PC-9 (cell line): Measurements from ENCODE around the gene ADGRA1. TPM values are rescaled to one million over a fixed set of nuclear protein-coding genes. Genes with fewer than 3 reads are reported as not detected.

Experiments used
- BruUV-seq: library from RNA; stranded (reverse); fragments of 400-500 nt; replicated peaks from 2 replicates; lab custom pipeline; 2021; lab: Mats Ljungman, UMichigan
- CTCF ChIA-PET: fragments of 300-600 bp; sonication (Branson Sonifier 250); formaldehyde crosslinking; loops from one replicate; lab custom pipeline; 2022; ENCODE audit warnings: antibody characterized with exemption; lab: Charles Lee
- POLR2A ChIA-PET: fragments of 300-600 bp; sonication (Branson Sonifier 250); formaldehyde crosslinking; loops from one replicate; lab custom pipeline; 2022; ENCODE audit warnings: antibody characterized with exemption; ENCODE audit not compliant: unreplicated experiment; lab: Charles Lee
- DNase-seq, 2 experiments: peaks; one replicate each; pipeline versions ENCODE4 v3.0.0 to v3.0.0-alpha.2; 2015 to 2022; ENCODE audit warnings: mixed read lengths in 1 of 2
- H2AFZ ChIP-seq: fragments of 200-600 bp; sonication (generic); 2 replicates; pipeline ENCODE4 v1.8.1; 2017; ENCODE audit warnings: antibody characterized with exemption
- H3F3A ChIP-seq: fragments of 200-600 bp; sonication (generic); 2 replicates; pipeline ENCODE4 v1.8.1; 2017; ENCODE audit warnings: antibody characterized with exemption, mild to moderate bottlenecking, low read depth; ENCODE audit not compliant: insufficient read depth
- H3K27ac ChIP-seq: fragments of 200-600 bp; sonication (generic); 2 replicates; pipeline ENCODE4 v1.6.1; 2016; ENCODE audit warnings: mixed run types
- H3K27me3 ChIP-seq: fragments of 200-600 bp; sonication (generic); 2 replicates; pipeline ENCODE4 v1.6.1; 2016; ENCODE audit warnings: low read depth, mixed run types; ENCODE audit not compliant: insufficient read depth
- H3K36me3 ChIP-seq: fragments of 200-600 bp; sonication (generic); 2 replicates; pipeline ENCODE4 v1.6.1; 2016; ENCODE audit warnings: low read depth, mixed run types
- H3K4me1 ChIP-seq: fragments of 200-600 bp; sonication (generic); replicated peaks from 2 replicates; pipeline ENCODE4 v1.6.1; 2016; ENCODE audit warnings: mixed run types; ENCODE audit not compliant: insufficient read depth
- H3K4me2 ChIP-seq: fragments of 200-600 bp; sonication (generic); 2 replicates; pipeline ENCODE4 v1.6.1; 2017; ENCODE audit warnings: mixed run types
- H3K4me3 ChIP-seq: fragments of 200-600 bp; sonication (generic); 2 replicates; pipeline ENCODE4 v1.6.1; 2016; ENCODE audit warnings: mixed run types
- H3K79me2 ChIP-seq: fragments of 200-600 bp; sonication (generic); 2 replicates; pipeline ENCODE4 v1.6.1; 2017; ENCODE audit warnings: low read depth, mixed run types
- H3K9me2 ChIP-seq: fragments of 200-600 bp; sonication (generic); 2 replicates; pipeline ENCODE4 v1.8.1; 2017; ENCODE audit warnings: mild to moderate bottlenecking; ENCODE audit not compliant: insufficient read depth
- H3K9me3 ChIP-seq: fragments of 200-600 bp; sonication (generic); 2 replicates; pipeline ENCODE4 v1.8.1; 2016; ENCODE audit warnings: low read depth; ENCODE audit not compliant: insufficient read depth
- H4K20me1 ChIP-seq: fragments of 200-600 bp; sonication (generic); 2 replicates; pipeline ENCODE4 v1.8.1; 2017; ENCODE audit not compliant: insufficient read depth
- CTCF ChIP-seq: fragments of 200-600 bp; sonication (generic); conservative IDR thresholded peaks from 2 replicates; pipeline ENCODE4 v1.6.1; 2017; ENCODE audit warnings: mixed run types, antibody characterized with exemption, mild to moderate bottlenecking, moderate library complexity
- EZH2 ChIP-seq: fragments of 200-600 bp; sonication (generic); IDR thresholded peaks from 2 replicates; pipeline ENCODE4 v1.8.0; 2017; ENCODE audit warnings: antibody characterized with exemption, low read depth
- intact Hi-C: fragments of 100-400 bp; cut with micrococcal nuclease; formaldehyde crosslinking; loops from one replicate; pipeline ENCODE4 v1.10.0; 2022; ENCODE audit not compliant: unreplicated experiment
- total RNA-seq: library from RNA; stranded (reverse); gene quantifications from 2 replicates; pipeline ENCODE4 v1.2.3, GENCODE V29; 2021

ADGRA1 gene
- total RNA-seq, 1 experiment from 2014 or later: not detected

- no peaks in the 10 kb centered on the region for H3K4me1 ChIP-seq
- H3F3A ChIP-seq: no peaks in the 10 kb centered on the region
- no TSS peak for BruUV-seq
- no peaks in the 10 kb centered on the region for H3K79me2 ChIP-seq
- H3K9me3 ChIP-seq: no peaks in the 10 kb centered on the region
- H2AFZ ChIP-seq: no peak overlapping the region
- H3K4me2 ChIP-seq: no peak overlapping the region
- H3K36me3 ChIP-seq: no peaks in the 10 kb centered on the region
- DNase-seq: no peak
- ChIA-PET CTCF (no interaction called here), POLR2A (no interaction called here)
- peaks cover 36% of the 10 kb centered on the region for H3K27me3 ChIP-seq
- no peak for TF ChIP-seq EZH2
- TF ChIP-seq CTCF: no peak
- no peak overlapping the region for H3K4me3 ChIP-seq
- no peaks in the 10 kb centered on the region for H4K20me1 ChIP-seq
- H3K27ac ChIP-seq: no peak overlapping the region
- no peaks in the 10 kb centered on the region for H3K9me2 ChIP-seq
- intact Hi-C loops: no loop called here
These were observed 11.3 kb upstream of the ADGRA1 start for GRCh38 chr10:133076274-133077038.

- intact Hi-C loops: no loop called here
- H3K4me3 ChIP-seq: no peak overlapping the region
- BruUV-seq: no TSS peak
- H3K9me3 ChIP-seq: no peaks in the 10 kb centered on the region
- H3F3A ChIP-seq: no peaks in the 10 kb centered on the region
- H3K36me3 ChIP-seq: no peaks in the 10 kb centered on the region
- no peak overlapping the region for H3K4me2 ChIP-seq
- H3K9me2 ChIP-seq: no peaks in the 10 kb centered on the region
- CTCF ChIA-PET: no interaction called here
- H3K79me2 ChIP-seq: no peaks in the 10 kb centered on the region
- POLR2A ChIA-PET: no interaction called here
- H4K20me1 ChIP-seq: no peaks in the 10 kb centered on the region
- no peak overlapping the region for H2AFZ ChIP-seq
- H3K27ac ChIP-seq: no peak overlapping the region
- no peak for DNase-seq
- H3K4me1 ChIP-seq: no peaks in the 10 kb centered on the region
- no peak for TF ChIP-seq EZH2
- H3K27me3 ChIP-seq: peaks cover 30% of the 10 kb centered on the region
These were observed 7.7 kb upstream of the ADGRA1 start for GRCh38 chr10:133079836-133080682.

- H3F3A ChIP-seq: no peaks in the 10 kb centered on the region
- peaks cover 25% of the 10 kb centered on the region for H3K27me3 ChIP-seq
- H2AFZ ChIP-seq: no peak overlapping the region
- H3K27ac ChIP-seq: no peak overlapping the region
- intact Hi-C loops: no loop called here
- CTCF ChIA-PET: no interaction called here
- no peaks in the 10 kb centered on the region for H3K9me3 ChIP-seq
- TF ChIP-seq EZH2 (no peak), CTCF (no peak)
- no peak overlapping the region for H3K4me3 ChIP-seq
- no peaks in the 10 kb centered on the region for H3K4me1 ChIP-seq
- BruUV-seq: no TSS peak
- no peaks in the 10 kb centered on the region for H3K79me2 ChIP-seq
- H4K20me1 ChIP-seq: no peaks in the 10 kb centered on the region
- H3K9me2 ChIP-seq: no peaks in the 10 kb centered on the region
- no peak for DNase-seq
- H3K4me2 ChIP-seq: no peak overlapping the region
- POLR2A ChIA-PET: no interaction called here
- H3K36me3 ChIP-seq: no peaks in the 10 kb centered on the region
These were observed 7.1 kb upstream of the ADGRA1 start for GRCh38 chr10:133080683-133081040.
